H1 (cell line): ENCODE measurements around the gene SIMC1.

ENCODE experiments used
- POLR2A ChIP-seq, 2 experiments: IDR thresholded peaks; 1 replicate in 1 of 2; 2 replicates in 1 of 2; pipeline ENCODE4 v1.6.1; 2011; ENCODE audit warnings: low read depth in 2 of 2, low read length in 2 of 2, mild to moderate bottlenecking in 2 of 2; ENCODE audit errors: control extremely low read depth in 1 of 2
- RAD21 ChIP-seq, 2 experiments: IDR thresholded peaks in 1 of 2; conservative IDR thresholded peaks in 1 of 2; 2 replicates each; pipeline ENCODE4 v1.6.1; 2011; ENCODE audit warnings: low read depth in 2 of 2, low read length in 2 of 2, improper control_type of control experiment in 1 of 2, inconsistent platforms in 1 of 2, mild to moderate bottlenecking in 1 of 2, moderate library complexity in 1 of 2

- no peak for TF ChIP-seq POLR2A (IDR thresholded peaks at IDR 0.05; ENCODE audit: control extremely low read depth in 1 of 2, low read depth in 2 of 2, low read length in 2 of 2)
- no peak for TF ChIP-seq RAD21 (IDR thresholded peaks at IDR 0.05 in 1 of 2, conservative IDR thresholded peaks at IDR 0.05 in 1 of 2; ENCODE audit: low read depth in 2 of 2, low read length in 2 of 2)
Observed at GRCh38 chr5:176317534-176318374, 79.5 kb downstream of the SIMC1 start.
